ENCODE results near the gene IRF6. TPM values are rescaled to one million over a fixed set of nuclear protein-coding genes. Genes with fewer than 3 reads are reported as not detected.

IRF6 gene
- total RNA-seq, 1 donor from 2014 or later = 0.42 TPM

DNA sequence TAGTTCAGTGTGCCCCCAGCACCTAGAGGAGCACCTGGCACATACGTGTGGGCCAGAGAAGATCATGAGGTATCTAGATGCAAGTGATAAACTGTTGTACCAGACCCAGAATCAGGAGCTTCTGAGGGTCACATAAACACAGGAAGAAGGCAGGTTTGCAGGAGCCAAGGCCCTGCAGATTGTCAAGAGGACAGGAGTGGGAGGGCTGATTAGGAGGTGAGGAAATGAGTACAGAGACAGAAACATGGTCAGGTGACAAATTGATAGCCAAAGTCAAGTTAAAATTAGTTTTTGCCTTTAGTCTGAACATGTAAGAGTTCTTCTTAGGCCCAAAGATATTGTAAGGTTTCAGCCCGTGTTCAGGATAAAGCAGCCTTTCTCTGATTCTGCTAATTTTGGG lies 64.1 kb downstream of the IRF6 start:
- H3K27me3 Mint-ChIP-seq = no peaks in the 10 kb centered on the region
- no peak overlapping the region for H3K27ac Mint-ChIP-seq
- H3K36me3 Mint-ChIP-seq (ENCODE audit: low read depth) = no peaks in the 10 kb centered on the region
- CTCF ChIA-PET = no interaction called here
- no peak overlapping the region for H3K4me3 Mint-ChIP-seq
- H3K4me1 Mint-ChIP-seq = peaks cover 4% of the 10 kb centered on the region
- intact Hi-C loops (cut with micrococcal nuclease) = no loop called here
- no peak for ATAC-seq (ENCODE audit: low read depth)
- TF ChIP-seq, protein P1, sequence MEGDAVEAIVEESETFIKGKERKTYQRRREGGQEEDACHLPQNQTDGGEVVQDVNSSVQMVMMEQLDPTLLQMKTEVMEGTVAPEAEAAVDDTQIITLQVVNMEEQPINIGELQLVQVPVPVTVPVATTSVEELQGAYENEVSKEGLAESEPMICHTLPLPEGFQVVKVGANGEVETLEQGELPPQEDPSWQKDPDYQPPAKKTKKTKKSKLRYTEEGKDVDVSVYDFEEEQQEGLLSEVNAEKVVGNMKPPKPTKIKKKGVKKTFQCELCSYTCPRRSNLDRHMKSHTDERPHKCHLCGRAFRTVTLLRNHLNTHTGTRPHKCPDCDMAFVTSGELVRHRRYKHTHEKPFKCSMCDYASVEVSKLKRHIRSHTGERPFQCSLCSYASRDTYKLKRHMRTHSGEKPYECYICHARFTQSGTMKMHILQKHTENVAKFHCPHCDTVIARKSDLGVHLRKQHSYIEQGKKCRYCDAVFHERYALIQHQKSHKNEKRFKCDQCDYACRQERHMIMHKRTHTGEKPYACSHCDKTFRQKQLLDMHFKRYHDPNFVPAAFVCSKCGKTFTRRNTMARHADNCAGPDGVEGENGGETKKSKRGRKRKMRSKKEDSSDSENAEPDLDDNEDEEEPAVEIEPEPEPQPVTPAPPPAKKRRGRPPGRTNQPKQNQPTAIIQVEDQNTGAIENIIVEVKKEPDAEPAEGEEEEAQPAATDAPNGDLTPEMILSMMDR (IDR thresholded peaks at IDR 0.05) = no peak
- POLR2A ChIA-PET = no interaction called here
- no peak for DNase-seq
- no peaks in the 10 kb centered on the region for H3K9me3 Mint-ChIP-seq

GRCh38 chr1:209741193-209741592 lies 64.7 kb downstream of the IRF6 start:
- CTCF ChIA-PET = no interaction called here
- TF ChIP-seq, protein P1 (IDR thresholded peaks at IDR 0.05) = no peak
- Mint-ChIP-seq H3K4me1 (no peaks in the 10 kb centered on the region), H3K27ac (no peak overlapping the region), H3K9me3 (no peaks in the 10 kb centered on the region), H3K27me3 (no peaks in the 10 kb centered on the region), H3K36me3 (ENCODE audit: low read depth) (no peaks in the 10 kb centered on the region), H3K4me3 (no peak overlapping the region)
- POLR2A ChIA-PET = no interaction called here
- ATAC-seq (ENCODE audit: low read depth) = no peak
- no peak for DNase-seq
- intact Hi-C loops (cut with micrococcal nuclease) = no loop called here

DNA sequence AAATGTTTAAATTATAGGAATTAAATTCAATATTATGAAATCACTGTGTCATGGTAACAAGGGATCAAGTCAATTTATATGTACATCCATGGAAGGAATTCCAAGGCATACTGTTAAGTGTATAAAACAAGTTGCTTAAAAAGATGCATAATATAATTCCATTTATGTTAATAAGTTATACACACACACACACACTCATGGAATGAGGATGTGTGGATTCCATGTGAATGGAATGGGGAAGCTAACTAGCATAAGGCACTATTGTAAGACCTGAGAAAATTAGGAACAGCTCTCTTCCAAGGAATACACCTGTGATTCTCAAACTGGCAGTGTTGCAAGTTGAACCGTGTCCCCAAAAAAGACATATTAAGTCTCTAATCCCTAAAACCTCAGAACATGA lies 67.7 kb downstream of the IRF6 start:
- CTCF ChIA-PET = no interaction called here
- Mint-ChIP-seq H3K27me3 (peaks cover 2% of the 10 kb centered on the region), H3K27ac (no peak overlapping the region), H3K4me3 (no peak overlapping the region), H3K4me1 (no peaks in the 10 kb centered on the region), H3K36me3 (ENCODE audit: low read depth) (no peaks in the 10 kb centered on the region), H3K9me3 (no peaks in the 10 kb centered on the region)
- intact Hi-C loops (cut with micrococcal nuclease) = no loop called here
- DNase-seq (no peak), ATAC-seq (ENCODE audit: low read depth) (no peak)
- POLR2A ChIA-PET = no interaction called here
- TF ChIP-seq, protein P1 (IDR thresholded peaks at IDR 0.05) = no peak

DNA sequence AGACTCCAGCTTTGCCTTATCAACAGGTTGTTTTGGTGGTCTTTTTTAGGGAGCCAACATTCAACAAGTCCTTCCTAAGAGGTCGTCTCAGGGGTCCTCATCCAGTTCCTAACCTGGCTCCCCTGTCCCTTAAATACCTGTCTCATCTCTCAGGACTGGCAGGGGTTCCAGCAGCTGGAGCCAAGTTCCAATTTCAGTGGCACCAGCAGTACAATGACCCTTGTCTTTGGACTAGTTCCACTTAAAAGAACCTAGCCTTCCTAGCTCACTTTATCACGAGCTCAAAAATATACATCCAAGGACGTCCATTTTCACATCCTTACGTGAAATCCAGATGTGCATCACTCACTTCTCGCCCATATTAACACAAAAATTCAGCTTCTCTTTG lies 68.8 kb downstream of the IRF6 start:
- no peak overlapping the region for H3K27ac Mint-ChIP-seq
- H3K4me1 Mint-ChIP-seq = no peaks in the 10 kb centered on the region
- ATAC-seq (ENCODE audit: low read depth) = no peak
- H3K27me3 Mint-ChIP-seq = peaks cover 2% of the 10 kb centered on the region
- POLR2A ChIA-PET = interaction anchor here (0.8 kb wide), 1 partner anchor 9 kb away, joined by 3 read pairs; no protein-coding TSS in a partner anchor
- intact Hi-C loops (cut with micrococcal nuclease) = no loop called here
- no peak for DNase-seq
- H3K36me3 Mint-ChIP-seq (ENCODE audit: low read depth) = no peaks in the 10 kb centered on the region
- TF ChIP-seq, protein P1 (IDR thresholded peaks at IDR 0.05) = no peak
- H3K9me3 Mint-ChIP-seq = no peaks in the 10 kb centered on the region
- CTCF ChIA-PET = no interaction called here
- H3K4me3 Mint-ChIP-seq = no peak overlapping the region

- no peaks in the 10 kb centered on the region for H3K36me3 Mint-ChIP-seq (ENCODE audit: low read depth)
- H3K9me3 Mint-ChIP-seq = no peaks in the 10 kb centered on the region
- intact Hi-C loops (cut with micrococcal nuclease) = no loop called here
- no peak overlapping the region for H3K4me3 Mint-ChIP-seq
- TF ChIP-seq, protein P1 (IDR thresholded peaks at IDR 0.05) = no peak
- ChIA-PET POLR2A (no interaction called here), CTCF (no interaction called here)
- DNase-seq (no peak), ATAC-seq (ENCODE audit: low read depth) (no peak)
- H3K27ac Mint-ChIP-seq = no peak overlapping the region
- peaks cover 2% of the 10 kb centered on the region for H3K27me3 Mint-ChIP-seq
- no peaks in the 10 kb centered on the region for H3K4me1 Mint-ChIP-seq
Measured at GRCh38 chr1:209736490-209737117, 69.3 kb downstream of the IRF6 start.

Other genes with a start within 250 kb of the IRF6 start
- gene CAMK1G, start 222.4 kb downstream of the IRF6 start, total RNA-seq = not detected in 2 replicates
- 0.35 TPM in 1 of 2 replicates, not detected in the other for gene LAMB3, start 153.7 kb downstream of the IRF6 start, total RNA-seq
- gene G0S2, start 130.7 kb downstream of the IRF6 start, total RNA-seq = 2.1 and 2.3 TPM in 2 replicates
- gene HSD11B1, start 101.3 kb downstream of the IRF6 start, total RNA-seq = not detected in 2 replicates
- 158 and 166 TPM in 2 replicates for gene TRAF3IP3, start 50.1 kb downstream of the IRF6 start, total RNA-seq
- gene C1orf74, start 21.6 kb downstream of the IRF6 start, total RNA-seq = 3.7 TPM in 2 replicates
- 13.3 and 15.4 TPM in 2 replicates for gene UTP25, start 21.8 kb upstream of the IRF6 start, total RNA-seq
- gene SYT14, start 132.1 kb upstream of the IRF6 start, total RNA-seq = not detected in 2 replicates